Keratinocyte (primary cell): Measurements from ENCODE around the gene PIP4K2A. TPM values are rescaled to one million over a fixed set of nuclear protein-coding genes. Genes with fewer than 3 reads are reported as not detected.
A peak's percentile ranks its signal among the peaks of the same experiment; 100 is the strongest.
"Not testable (repeated sequence)": the region's sequence is repeated elsewhere in the genome, so short reads cannot be mapped to it uniquely, and the experiment has no call there.

ENCODE experiments used
- DNase-seq: peaks from one replicate; pipeline ENCODE4 v3.0.0-alpha.2; 2011; ENCODE audit warnings: low read depth, missing footprints, low spot score
- FAIRE-seq: peaks from 2 replicates; lab custom pipeline; 2011; peaks lifted over from hg19 to GRCh38; lab: Jason Lieb, UNC
- H2AFZ ChIP-seq: 2 replicates; pipeline ENCODE4 v1.6.0; 2012; ENCODE audit warnings: low read length, control low read depth, inconsistent platforms; ENCODE audit not compliant: control insufficient read depth
- H3K27ac ChIP-seq: 2 replicates; pipeline ENCODE4 v1.5.1; 2011; ENCODE audit warnings: low read length; ENCODE audit not compliant: control insufficient read depth, insufficient read depth
- H3K27me3 ChIP-seq: 3 replicates; pipeline ENCODE4 v1.6.0; 2011; ENCODE audit warnings: low read length; ENCODE audit not compliant: control insufficient read depth, insufficient read depth; ENCODE audit errors: extremely low read depth
- H3K36me3 ChIP-seq, 2 experiments: 2 replicates in 1 of 2; 3 replicates in 1 of 2; pipeline ENCODE4 v1.5.1; 2011; ENCODE audit warnings: low read length in 2 of 2, mild to moderate bottlenecking in 1 of 2; ENCODE audit not compliant: control insufficient read depth in 2 of 2, insufficient read depth in 2 of 2; ENCODE audit errors: extremely low read depth in 1 of 2
- H3K4me1 ChIP-seq: 3 replicates; pipeline ENCODE4 v1.5.1; 2011; ENCODE audit warnings: low read length; ENCODE audit not compliant: control insufficient read depth, insufficient read depth; ENCODE audit errors: extremely low read depth
- H3K4me2 ChIP-seq: 3 replicates; pipeline ENCODE4 v1.6.0; 2011; ENCODE audit warnings: low read depth, low read length; ENCODE audit not compliant: control insufficient read depth, insufficient read depth; ENCODE audit errors: extremely low read depth
- H3K4me3 ChIP-seq, 3 experiments: fragments of 200-600 bp in 1 of 3; sonication (generic) in 1 of 3; 2 replicates in 2 of 3; 3 replicates in 1 of 3; pipeline ENCODE4 v1.5.1; 2011 to 2016; ENCODE audit warnings: low read length in 3 of 3, mild to moderate bottlenecking in 3 of 3, control low read depth in 2 of 3, inconsistent platforms in 1 of 3, low read depth in 1 of 3, mixed read lengths in 1 of 3, mixed run types in 1 of 3, moderate library complexity in 1 of 3; ENCODE audit not compliant: control insufficient read depth in 2 of 3, insufficient read depth in 2 of 3; ENCODE audit errors: extremely low read depth in 1 of 3
- H3K79me2 ChIP-seq: 2 replicates; pipeline ENCODE4 v1.6.0; 2012; ENCODE audit warnings: low read length; ENCODE audit not compliant: control insufficient read depth, insufficient read depth
- H3K9ac ChIP-seq: 3 replicates; pipeline ENCODE4 v1.6.0; 2011; ENCODE audit warnings: low read length; ENCODE audit not compliant: control insufficient read depth, insufficient read depth; ENCODE audit errors: extremely low read depth
- H3K9me1 ChIP-seq: 3 replicates; pipeline ENCODE4 v1.6.0; 2011; ENCODE audit warnings: low read length; ENCODE audit not compliant: control insufficient read depth, insufficient read depth; ENCODE audit errors: extremely low read depth
- H3K9me3 ChIP-seq: 2 replicates; pipeline ENCODE4 v1.5.1; 2012; ENCODE audit warnings: low read depth, low read length; ENCODE audit not compliant: control insufficient read depth
- H4K20me1 ChIP-seq: 3 replicates; pipeline ENCODE4 v1.6.0; 2011; ENCODE audit warnings: low read length; ENCODE audit not compliant: control insufficient read depth, insufficient read depth; ENCODE audit errors: extremely low read depth
- dilution Hi-C: fragments of 300-500 bp; cut with MboI; formaldehyde crosslinking; loops from one replicate; pipeline ENCODE4 v1.7.0; 2020; ENCODE audit warnings: low sequenced_read_pairs; ENCODE audit not compliant: extremely low pct_ligation_motif_present
- polyA plus RNA-seq, 5 experiments: library from polyadenylated mRNA; depleted of rRNA in 3 of 5; stranded (reverse) in 3 of 5; stranded (forward) in 1 of 5; unstranded in 1 of 5; fragments of >200 nt; gene quantifications; 1 replicate in 1 of 5; 2 replicates in 3 of 5; 3 replicates in 1 of 5; pipeline versions ENCODE4 v1.2.1 to v1.2.3, GENCODE V29; 2011 to 2012; ENCODE audit warnings: missing spikeins in 2 of 5, low read depth in 1 of 5, low replicate concordance in 1 of 5

PIP4K2A gene
- polyA plus RNA-seq, 1 donor (not counting 4 experiments of a cell fraction or from before 2014, with no cell fraction given) = 15.5 TPM

GRCh38 chr10:22513483-22514413 is 200.6 kb downstream of the PIP4K2A start:
- DNase-seq, H3K4me3 ChIP-seq, H4K20me1 ChIP-seq, H3K27me3 ChIP-seq, H3K9me1 ChIP-seq, dilution Hi-C loops, H3K4me1 ChIP-seq, H3K36me3 ChIP-seq, H3K9ac ChIP-seq, H3K79me2 ChIP-seq, H3K9me3 ChIP-seq, H3K27ac ChIP-seq, FAIRE-seq, H2AFZ ChIP-seq: not testable (repeated sequence)
- peak overlapping the region; percentile 10 for H3K4me2 ChIP-seq

GRCh38 chr10:22512015-22512414 is 202.4 kb downstream of the PIP4K2A start:
- FAIRE-seq, H3K9me3 ChIP-seq, H3K27ac ChIP-seq, H3K9me1 ChIP-seq, H3K36me3 ChIP-seq, H3K4me3 ChIP-seq, H3K79me2 ChIP-seq, H3K4me2 ChIP-seq, H3K27me3 ChIP-seq, dilution Hi-C loops, DNase-seq, H2AFZ ChIP-seq, H3K9ac ChIP-seq, H4K20me1 ChIP-seq, H3K4me1 ChIP-seq: not testable (repeated sequence)

GRCh38 chr10:22508214-22508613 is 206.2 kb downstream of the PIP4K2A start:
- dilution Hi-C loops, DNase-seq, FAIRE-seq, H3K79me2 ChIP-seq, H3K4me3 ChIP-seq, H3K27ac ChIP-seq, H3K4me1 ChIP-seq, H2AFZ ChIP-seq, H3K9ac ChIP-seq, H3K9me1 ChIP-seq, H3K4me2 ChIP-seq, H3K36me3 ChIP-seq, H4K20me1 ChIP-seq, H3K9me3 ChIP-seq: not testable (repeated sequence)
- H3K27me3 ChIP-seq = peaks cover 14% of the 10 kb centered on the region
